DLD1 (cell line): ENCODE data around the gene APOL1.
"Not testable (repeated sequence)": the region's sequence is repeated elsewhere in the genome, so short reads cannot be mapped to it uniquely, and the experiment has no call there.

Experiments used
- in situ Hi-C: cut with HindIII; loops from 2 replicates; pipeline ENCODE4 v1.10.0; 2017; ENCODE audit warnings: low sequenced_read_pairs

The APOL1 gene

GRCh38 chr22:36244522-36245391, 8.2 kb upstream of the APOL1 start:
- in situ Hi-C loops = no loop called here

- in situ Hi-C loops = no loop called here
These were observed 7.1 kb upstream of the APOL1 start for GRCh38 chr22:36245805-36246356.

- in situ Hi-C loops = no loop called here
These were observed 6.2 kb upstream of the APOL1 start for GRCh38 chr22:36246718-36247117.

GRCh38 chr22:36247955-36248354, 5.0 kb upstream of the APOL1 start:
- in situ Hi-C loops = no loop called here

GRCh38 chr22:36249160-36249559, 3.8 kb upstream of the APOL1 start:
- in situ Hi-C loops = no loop called here

- in situ Hi-C loops = not testable (repeated sequence)
These were observed 2.5 kb upstream of the APOL1 start for GRCh38 chr22:36250292-36250960.

GRCh38 chr22:36251979-36252608, 839 bp upstream of the APOL1 start:
- in situ Hi-C loops = not testable (repeated sequence)

GRCh38 chr22:36253523-36254490, 874 bp downstream of the APOL1 start:
- in situ Hi-C loops = no loop called here

GRCh38 chr22:36255572-36255971, 2.6 kb downstream of the APOL1 start:
- in situ Hi-C loops = not testable (repeated sequence)

GRCh38 chr22:36256478-36256877, 3.5 kb downstream of the APOL1 start:
- in situ Hi-C loops = no loop called here

- in situ Hi-C loops = no loop called here
These were observed 4.4 kb downstream of the APOL1 start for GRCh38 chr22:36257308-36257707.

GRCh38 chr22:36257948-36258670, 5.2 kb downstream of the APOL1 start:
- in situ Hi-C loops = no loop called here

GRCh38 chr22:36258701-36259614, 6.0 kb downstream of the APOL1 start:
- in situ Hi-C loops = no loop called here

- in situ Hi-C loops = no loop called here
These were observed 6.8 kb downstream of the APOL1 start for GRCh38 chr22:36259615-36260300.

- in situ Hi-C loops = not testable (repeated sequence)
These were observed 8.7 kb downstream of the APOL1 start for GRCh38 chr22:36261675-36262074.

GRCh38 chr22:36262307-36262706, 9.4 kb downstream of the APOL1 start:
- in situ Hi-C loops = not testable (repeated sequence)

GRCh38 chr22:36263216-36263673, 10.3 kb downstream of the APOL1 start:
- in situ Hi-C loops = not testable (repeated sequence)
